IMR-90 (cell line): Measurements from ENCODE around the gene MRPS31. TPM values are rescaled to one million over a fixed set of nuclear protein-coding genes. Genes with fewer than 3 reads are reported as not detected.

Source experiments
- ATAC-seq: fragments of 200-7000 bp; cut with Tn5 transposase; 2 replicates; pipeline ENCODE4 v1.9.1; 2020; ENCODE audit warnings: low read depth, mild to moderate bottlenecking, moderate library complexity
- BruUV-seq: library from RNA; stranded (reverse); fragments of 400-500 nt; replicated peaks from 2 replicates; lab custom pipeline; 2021; lab: Mats Ljungman, UMichigan
- CTCF ChIA-PET: fragments of 300-600 bp; formaldehyde crosslinking; extraction: SDS; loops from one replicate; lab custom pipeline; 2021; ENCODE audit warnings: antibody characterized with exemption; lab: Yijun Ruan, JAX
- POLR2A ChIA-PET: fragments of 300-600 bp; sonication (Branson Sonifier 250); formaldehyde crosslinking; loops from one replicate; lab custom pipeline; 2022; ENCODE audit warnings: antibody characterized with exemption; ENCODE audit not compliant: unreplicated experiment; lab: Charles Lee
- DNase-seq: peaks from one replicate; pipeline ENCODE4 v3.0.0; 2013
- H2AFZ ChIP-seq: replicated peaks from 2 replicates; pipeline ENCODE3; 2013; ENCODE audit warnings: low read length, mild to moderate bottlenecking; ENCODE audit not compliant: poor library complexity
- H2AK5ac ChIP-seq: 2 replicates; pipeline ENCODE4 v1.6.1; 2013; ENCODE audit warnings: low read depth, low read length, inconsistent platforms
- H2AK9ac ChIP-seq: replicated peaks from 2 replicates; pipeline ENCODE3; 2013; ENCODE audit warnings: mild to moderate bottlenecking, low read depth, low read length, moderate library complexity; ENCODE audit not compliant: poor library complexity
- H2BK120ac ChIP-seq: 2 replicates; pipeline ENCODE4 v1.6.1; 2013; ENCODE audit warnings: low read depth, low read length, inconsistent platforms
- H2BK15ac ChIP-seq: 3 replicates; pipeline ENCODE4 v1.6.1; 2013; ENCODE audit warnings: low read depth, low read length, inconsistent platforms
- H2BK20ac ChIP-seq: 2 replicates; pipeline ENCODE4 v1.6.1; 2013; ENCODE audit warnings: low read depth, mild to moderate bottlenecking, inconsistent platforms, low read length, moderate library complexity
- H2BK5ac ChIP-seq: 2 replicates; pipeline ENCODE4 v1.6.1; 2013; ENCODE audit warnings: mild to moderate bottlenecking, low read depth, low read length, inconsistent platforms; ENCODE audit not compliant: poor library complexity, severe bottlenecking
- H3K14ac ChIP-seq: replicated peaks from 2 replicates; pipeline ENCODE4 v1.6.1; 2013; ENCODE audit warnings: low read depth, low read length, inconsistent platforms
- H3K18ac ChIP-seq: 2 replicates; pipeline ENCODE4 v1.6.1; 2013; ENCODE audit warnings: low read depth, low read length, control low read depth
- H3K23ac ChIP-seq: 2 replicates; pipeline ENCODE4 v1.6.1; 2013; ENCODE audit warnings: low read depth, low read length, inconsistent platforms
- H3K27ac ChIP-seq: 2 replicates; pipeline ENCODE4 v1.5.1; 2013; ENCODE audit warnings: mild to moderate bottlenecking, control low read depth, low read length; ENCODE audit not compliant: insufficient read depth
- H3K27me3 ChIP-seq: 2 replicates; pipeline ENCODE4 v1.6.1; 2013; ENCODE audit warnings: low read length; ENCODE audit not compliant: control insufficient read depth, insufficient read depth
- H3K36me3 ChIP-seq: 2 replicates; pipeline ENCODE4 v1.6.1; 2013; ENCODE audit warnings: low read length, mixed read lengths; ENCODE audit not compliant: control insufficient read depth, insufficient read depth
- H3K4ac ChIP-seq: 2 replicates; pipeline ENCODE4 v1.6.1; 2013; ENCODE audit warnings: low read depth, low read length, inconsistent platforms
- H3K4me1 ChIP-seq: 2 replicates; pipeline ENCODE4 v1.6.1; 2013; ENCODE audit warnings: low read length, mixed read lengths; ENCODE audit not compliant: control insufficient read depth, insufficient read depth
- H3K4me2 ChIP-seq: 2 replicates; pipeline ENCODE4 v1.6.1; 2013; ENCODE audit warnings: low read depth, mild to moderate bottlenecking, control low read depth, low read length, moderate library complexity
- H3K4me3 ChIP-seq: 2 replicates; pipeline ENCODE4 v1.5.1; 2013; ENCODE audit warnings: low read depth, mild to moderate bottlenecking, control low read depth, low read length, moderate library complexity; ENCODE audit not compliant: insufficient read depth
- H3K56ac ChIP-seq: 2 replicates; pipeline ENCODE4 v1.6.1; 2013; ENCODE audit warnings: low read length, inconsistent platforms; ENCODE audit not compliant: insufficient read depth; ENCODE audit errors: extremely low read depth
- H3K79me1 ChIP-seq, 2 experiments: 2 replicates each; pipeline ENCODE4 v1.6.1; 2013; ENCODE audit warnings: low read length in 2 of 2, inconsistent platforms in 1 of 2, low read depth in 1 of 2
- H3K9ac ChIP-seq: 2 replicates; pipeline ENCODE4 v1.6.1; 2013; ENCODE audit warnings: low read depth, low read length, control low read depth
- H3K9me1 ChIP-seq: 2 replicates; pipeline ENCODE4 v1.6.1; 2013; ENCODE audit warnings: low read length, inconsistent platforms; ENCODE audit not compliant: insufficient read depth
- H3K9me3 ChIP-seq: 2 replicates; pipeline ENCODE4 v1.6.1; 2013; ENCODE audit warnings: low read length; ENCODE audit not compliant: control insufficient read depth, insufficient read depth
- H4K20me1 ChIP-seq: 2 replicates; pipeline ENCODE4 v1.6.1; 2013; ENCODE audit warnings: low read length, inconsistent platforms; ENCODE audit not compliant: insufficient read depth
- H4K5ac ChIP-seq: 2 replicates; pipeline ENCODE4 v1.6.1; 2013; ENCODE audit warnings: mild to moderate bottlenecking, low read depth, low read length, control low read depth
- H4K8ac ChIP-seq, 2 experiments: 2 replicates each; pipeline ENCODE4 v1.6.1; 2013; ENCODE audit warnings: low read depth in 2 of 2, low read length in 2 of 2, control low read depth in 1 of 2, inconsistent platforms in 1 of 2
- H4K91ac ChIP-seq: 2 replicates; pipeline ENCODE4 v1.6.1; 2013; ENCODE audit warnings: low read depth, low read length, inconsistent platforms; ENCODE audit not compliant: insufficient read depth
- BHLHE40 ChIP-seq: fragments of 150-350 bp; IDR thresholded peaks from 2 replicates; pipeline ENCODE4 v1.6.1; 2016; ENCODE audit warnings: mild to moderate bottlenecking, low read depth, low read length
- CEBPB ChIP-seq: IDR thresholded peaks from 2 replicates; pipeline ENCODE4 v1.6.1; 2012; ENCODE audit warnings: low read depth, low read length, improper control_type of control experiment
- CHD1 ChIP-seq: IDR thresholded peaks from 2 replicates; pipeline ENCODE4 v1.6.1; 2012; ENCODE audit warnings: low read depth, low read length, improper control_type of control experiment
- CTCF ChIP-seq: conservative IDR thresholded peaks from 2 replicates; pipeline ENCODE4 v1.5.1; 2012; ENCODE audit warnings: mild to moderate bottlenecking, low read depth, low read length, improper control_type of control experiment
- ELK1 ChIP-seq: fragments of 150-350 bp; IDR thresholded peaks from 2 replicates; pipeline ENCODE4 v1.6.1; 2016; ENCODE audit warnings: low read depth, mild to moderate bottlenecking, low read length, moderate library complexity, borderline replicate concordance
- FOS ChIP-seq: fragments of 150-350 bp; IDR thresholded peaks from 2 replicates; pipeline ENCODE4 v1.6.1; 2016; ENCODE audit warnings: low read depth, low read length
- MAFK ChIP-seq: IDR thresholded peaks from 2 replicates; pipeline ENCODE4 v1.6.1; 2012; ENCODE audit warnings: low read depth, low read length, improper control_type of control experiment
- MAZ ChIP-seq: IDR thresholded peaks from 2 replicates; pipeline ENCODE4 v1.6.1; 2012; ENCODE audit warnings: low read depth, mild to moderate bottlenecking, low read length, improper control_type of control experiment, moderate library complexity, borderline replicate concordance
- MXI1 ChIP-seq: IDR thresholded peaks from 2 replicates; pipeline ENCODE4 v1.6.1; 2012; ENCODE audit warnings: low read depth, mild to moderate bottlenecking, low read length, moderate library complexity, borderline replicate concordance
- NFE2L2 ChIP-seq: fragments of 150-350 bp; IDR thresholded peaks from 2 replicates; pipeline ENCODE4 v1.6.1; 2016; ENCODE audit warnings: low read depth, mild to moderate bottlenecking, low read length
- POLR2A ChIP-seq: IDR thresholded peaks from 2 replicates; pipeline ENCODE4 v1.6.1; 2012; ENCODE audit warnings: mild to moderate bottlenecking, low read depth, low read length
- RAD21 ChIP-seq: IDR thresholded peaks from 2 replicates; pipeline ENCODE4 v1.6.1; 2012; ENCODE audit warnings: low read length, improper control_type of control experiment
- RCOR1 ChIP-seq: IDR thresholded peaks from 2 replicates; pipeline ENCODE4 v1.6.1; 2012; ENCODE audit warnings: mild to moderate bottlenecking, low read length, improper control_type of control experiment; ENCODE audit not compliant: insufficient replicate concordance
- RFX5 ChIP-seq: IDR thresholded peaks from 2 replicates; pipeline ENCODE4 v1.8.0; 2012; ENCODE audit warnings: low read depth, mild to moderate bottlenecking, low read length, moderate library complexity
- SMC3 ChIP-seq: fragments of 150-350 bp; IDR thresholded peaks from 2 replicates; pipeline ENCODE4 v1.6.1; 2016; ENCODE audit warnings: low read depth, mild to moderate bottlenecking, antibody characterized with exemption, low read length, moderate library complexity
- USF2 ChIP-seq: fragments of 150-350 bp; IDR thresholded peaks from 2 replicates; pipeline ENCODE4 v1.6.1; 2017; ENCODE audit warnings: mild to moderate bottlenecking, antibody characterized with exemption, low read length, low read depth
- WGBS, 2 experiments: methylation state at CpG; one replicate each; pipeline versions ENCODE4 v1.1.5 to v1.1.7; 2013; ENCODE audit warnings: missing lambda C conversion rate in 2 of 2; ENCODE audit not compliant: insufficient read length in 1 of 2; ENCODE audit errors: extremely low coverage in 2 of 2; 5-methylcytosine and 5-hydroxymethylcytosine counted together
- dilution Hi-C: fragments of 300-500 bp; cut with HindIII; formaldehyde crosslinking; loops from one replicate; pipeline ENCODE4 v1.14.3; 2018; ENCODE audit warnings: low sequenced_read_pairs; ENCODE audit not compliant: unreplicated experiment
- in situ Hi-C: fragments of 300-500 bp; cut with MboI; formaldehyde crosslinking; loops from 3 replicates; pipeline ENCODE4 v1.14.3; 2019; ENCODE audit warnings: low sequenced_read_pairs, inconsistent platforms, mixed read lengths
- intact Hi-C: fragments of 100-400 bp; cut with micrococcal nuclease; formaldehyde crosslinking; loops from 2 replicates; pipeline ENCODE4 v1.10.0; 2022
- polyA plus RNA-seq, 3 experiments: library from polyadenylated mRNA; depleted of rRNA; stranded (reverse); fragments of >200 nt; gene quantifications; 2 replicates each; pipeline ENCODE4 v1.2.3, GENCODE V29; 2012; ENCODE audit warnings: low replicate concordance in 1 of 3
- total RNA-seq: library from RNA; depleted of rRNA; stranded (reverse); fragments of >200 nt; gene quantifications from 2 replicates; pipeline ENCODE4 v1.2.3, GENCODE V29; 2012

MRPS31 gene
- total and polyA plus RNA-seq, 2 of the 4 experiments (the other 2 are of a cell fraction), result 9.3 to 14.8 TPM

GRCh38 chr13:40793339-40793738 lies 22.3 kb upstream of the MRPS31 start:
- Histone ChIP-seq H3K14ac (no peak overlapping the region), H3K4me3 (no peak overlapping the region), H2AFZ (no peak overlapping the region), H4K8ac (no peak overlapping the region), H3K9me1 (no peaks in the 10 kb centered on the region; the same call in 1 of the 2 replicates), H3K4me1 (no peaks in the 10 kb centered on the region), H3K9me3 (no peaks in the 10 kb centered on the region), H3K56ac (no peak overlapping the region), H2BK5ac (no peak overlapping the region), H3K18ac (no peak overlapping the region), H3K27ac (no peak overlapping the region), H3K4me2 (no peak overlapping the region), H2BK15ac (no peak overlapping the region), H3K27me3 (no peaks in the 10 kb centered on the region), H2BK20ac (no peak overlapping the region), H4K91ac (no peak overlapping the region), H3K36me3 (peaks cover 10% of the 10 kb centered on the region; the same call in 1 of the 2 replicates), H4K20me1 (no peaks in the 10 kb centered on the region), H3K23ac (no peak overlapping the region), H4K5ac (no peak overlapping the region), H2BK120ac (no peak overlapping the region), H2AK5ac (no peak overlapping the region), H3K4ac (no peak overlapping the region), H2AK9ac (no peak overlapping the region), H3K9ac (no peak overlapping the region), H3K79me1 (peaks cover 12 to 22% of the 10 kb centered on the region in 2 experiments; a peak in 3 of 4 replicates)
- intact Hi-C loops (no loop called here), in situ Hi-C loops (no loop called here), dilution Hi-C loops (no loop called here)
- ChIA-PET CTCF (no interaction called here), POLR2A (no interaction called here)
- DNase-seq, result no peak
- no TSS peak for BruUV-seq
- TF ChIP-seq RAD21 (no peak), MAFK (no peak), MAZ (no peak), RFX5 (no peak), CHD1 (no peak), SMC3 (no peak), NFE2L2 (no peak), FOS (no peak), POLR2A (no peak), USF2 (no peak), MXI1 (no peak), CEBPB (no peak), RCOR1 (no peak), ELK1 (no peak), CTCF (no peak), BHLHE40 (no peak)
- ATAC-seq, result no peak
- WGBS, 2 experiments, result no CpG with 5 or more reads among the region's 3 CpGs
